Activated effector memory CD4-positive, alpha-beta T cell treated with anti-CD3 and anti-CD28 coated beads, Interleukin-2, amount 50 U/mL, for 16 hours (primary cell): ENCODE results near the gene RIC8B.

Experiments
- DNase-seq: peaks from one replicate; pipeline ENCODE4 v3.0.0-alpha.2; 2020

RIC8B gene

DNA sequence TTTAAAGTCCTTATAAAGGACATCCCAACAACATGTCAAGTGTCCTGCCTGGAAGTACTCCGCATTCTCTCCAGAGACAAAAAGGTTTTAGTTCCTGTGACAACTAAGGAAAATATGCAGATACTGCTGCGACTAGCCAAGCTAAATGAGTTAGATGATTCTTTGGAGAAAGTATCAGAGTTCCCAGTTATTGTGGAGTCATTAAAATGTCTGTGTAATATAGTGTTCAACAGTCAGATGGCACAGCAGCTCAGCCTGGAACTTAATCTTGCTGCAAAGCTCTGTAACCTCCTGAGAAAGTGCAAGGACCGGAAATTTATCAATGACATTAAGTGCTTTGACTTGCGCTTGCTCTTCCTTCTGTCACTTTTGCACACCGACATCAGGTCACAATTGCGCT, 40.2 kb downstream of the RIC8B start:
- DNase-seq, result no peak

DNA sequence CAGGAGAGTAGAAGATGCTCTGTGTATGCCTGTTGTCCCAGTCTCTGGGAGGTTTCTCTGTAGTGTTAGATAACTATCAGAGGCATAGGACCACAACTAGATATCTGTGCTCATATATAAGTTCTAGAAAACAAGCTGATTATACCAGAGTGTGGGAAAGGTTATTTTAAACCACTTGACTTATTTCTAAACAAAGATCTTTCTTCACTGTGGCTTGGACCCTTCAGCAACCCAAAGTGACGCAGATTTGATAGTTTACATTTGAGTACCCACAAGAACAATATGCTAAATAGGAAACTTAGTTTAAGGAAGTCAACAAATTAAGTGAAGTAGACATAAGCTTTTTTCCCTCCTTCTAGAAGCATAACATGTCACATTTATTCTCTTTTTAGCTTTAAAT, 41.3 kb downstream of the RIC8B start:
- DNase-seq, result no peak

DNA sequence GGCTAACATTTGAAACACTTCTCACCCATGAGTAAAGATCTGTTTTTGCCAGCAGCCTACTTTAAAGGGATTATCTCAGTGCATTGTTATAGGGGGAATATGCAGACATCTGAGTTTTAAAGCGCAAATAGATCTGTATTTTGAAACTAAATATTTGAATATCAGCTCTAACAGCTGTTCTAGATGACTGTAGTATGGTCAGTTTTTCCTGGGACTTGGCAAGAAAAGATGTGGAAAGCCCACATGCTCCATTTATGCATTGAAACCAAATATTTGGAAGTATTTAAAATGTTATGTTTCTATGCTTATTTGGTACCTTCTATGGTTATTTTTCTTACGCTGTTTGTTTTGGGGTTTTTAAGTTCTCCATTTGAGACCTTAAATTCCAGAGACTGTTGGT, 41.7 kb downstream of the RIC8B start:
- no peak for DNase-seq

DNA sequence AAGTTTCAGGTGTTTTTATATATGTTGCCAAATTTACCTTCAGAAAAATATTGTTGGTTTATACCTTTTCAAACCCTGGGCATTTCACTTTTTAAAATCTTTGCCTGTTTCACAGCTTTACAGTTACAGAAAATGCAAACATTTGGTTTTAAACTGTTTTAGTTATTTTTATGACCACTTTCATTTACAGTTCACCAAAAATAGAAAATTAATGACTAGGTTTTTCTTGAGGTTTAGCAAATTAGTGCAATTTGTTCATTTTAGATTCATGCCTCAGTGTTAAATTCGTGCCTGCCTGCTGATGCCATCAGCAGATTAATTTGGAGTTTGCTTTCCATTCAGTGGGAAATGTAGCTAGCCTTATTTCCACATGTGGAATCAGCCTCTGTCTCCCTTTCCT, 45.5 kb downstream of the RIC8B start:
- DNase-seq, result no peak

DNA sequence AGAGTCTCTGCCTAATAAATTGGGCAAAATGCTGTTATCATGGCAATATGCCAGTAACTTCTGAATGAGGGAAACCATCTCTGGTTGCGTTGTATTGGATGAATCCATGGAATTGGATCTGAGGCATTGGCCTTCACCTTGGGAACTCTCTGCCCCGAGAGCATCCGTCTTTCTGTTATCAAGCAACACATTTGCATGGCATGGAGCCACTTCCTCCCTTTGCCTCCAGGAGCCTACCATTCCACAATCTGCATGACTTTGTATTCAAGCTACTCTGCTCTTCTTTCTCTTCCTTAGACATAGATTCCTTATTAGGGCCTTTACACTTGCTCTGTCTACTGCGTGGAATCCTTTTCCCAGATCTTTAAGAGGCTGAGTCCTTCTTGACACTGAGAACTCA, 57.2 kb downstream of the RIC8B start:
- no peak for DNase-seq

DNA sequence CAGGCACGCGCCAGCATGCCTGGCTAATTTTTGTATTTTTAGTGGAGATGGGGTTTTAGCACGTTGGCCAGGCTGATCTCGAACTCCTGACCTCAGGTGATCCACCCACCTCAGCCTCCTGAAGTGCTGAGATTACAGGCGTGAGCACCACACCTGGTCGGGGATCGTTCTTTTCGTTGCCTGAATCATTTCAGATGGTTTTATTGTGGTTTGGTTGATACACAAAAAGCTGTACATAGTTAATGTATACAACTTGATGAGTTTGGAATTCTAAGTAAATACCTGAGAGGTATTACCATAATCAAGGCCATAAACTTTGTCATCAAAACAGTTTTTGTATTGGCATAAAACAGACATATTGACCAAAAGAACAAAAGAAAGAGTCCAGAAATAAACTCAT, 63.3 kb downstream of the RIC8B start:
- DNase-seq, result no peak

DNA sequence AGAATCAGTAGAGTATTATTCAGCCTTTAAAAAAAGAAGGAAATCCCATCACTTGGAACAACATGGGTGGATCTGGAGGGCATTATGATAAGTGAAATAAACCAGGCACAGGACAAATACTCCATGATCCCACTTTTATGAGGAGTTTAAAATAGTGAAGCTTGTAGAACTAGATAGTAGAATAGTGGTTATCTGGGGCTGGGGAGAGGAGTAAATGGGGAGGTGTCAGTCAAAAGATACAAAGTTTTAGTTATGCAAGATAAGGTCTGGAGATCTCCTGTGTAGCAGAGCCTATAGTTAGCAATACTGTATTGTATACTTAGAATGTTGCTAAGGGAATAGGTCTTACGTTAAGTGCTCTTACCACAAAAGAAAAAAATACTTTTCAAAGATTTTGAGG, 64.9 kb downstream of the RIC8B start:
- no peak for DNase-seq

DNA sequence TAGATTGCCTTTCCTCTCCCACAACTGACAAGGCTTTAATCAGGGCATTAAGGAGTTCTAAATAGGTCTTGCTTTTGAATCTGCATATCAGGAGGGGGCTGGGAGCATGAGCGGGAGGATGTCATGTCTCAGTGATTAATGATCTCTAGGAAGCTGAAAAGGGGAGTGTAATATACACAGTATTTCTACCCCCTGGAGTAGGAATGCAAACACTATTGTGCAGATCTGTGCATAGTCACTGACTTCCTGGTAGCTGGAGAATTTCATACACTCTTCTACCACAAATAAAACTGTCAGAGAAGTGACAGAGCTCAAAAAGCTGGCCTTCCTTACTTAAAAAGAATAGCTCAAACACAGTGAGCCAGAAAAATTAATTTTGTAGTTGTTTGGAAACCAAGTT, 65.8 kb downstream of the RIC8B start:
- DNase-seq, result no peak

DNA sequence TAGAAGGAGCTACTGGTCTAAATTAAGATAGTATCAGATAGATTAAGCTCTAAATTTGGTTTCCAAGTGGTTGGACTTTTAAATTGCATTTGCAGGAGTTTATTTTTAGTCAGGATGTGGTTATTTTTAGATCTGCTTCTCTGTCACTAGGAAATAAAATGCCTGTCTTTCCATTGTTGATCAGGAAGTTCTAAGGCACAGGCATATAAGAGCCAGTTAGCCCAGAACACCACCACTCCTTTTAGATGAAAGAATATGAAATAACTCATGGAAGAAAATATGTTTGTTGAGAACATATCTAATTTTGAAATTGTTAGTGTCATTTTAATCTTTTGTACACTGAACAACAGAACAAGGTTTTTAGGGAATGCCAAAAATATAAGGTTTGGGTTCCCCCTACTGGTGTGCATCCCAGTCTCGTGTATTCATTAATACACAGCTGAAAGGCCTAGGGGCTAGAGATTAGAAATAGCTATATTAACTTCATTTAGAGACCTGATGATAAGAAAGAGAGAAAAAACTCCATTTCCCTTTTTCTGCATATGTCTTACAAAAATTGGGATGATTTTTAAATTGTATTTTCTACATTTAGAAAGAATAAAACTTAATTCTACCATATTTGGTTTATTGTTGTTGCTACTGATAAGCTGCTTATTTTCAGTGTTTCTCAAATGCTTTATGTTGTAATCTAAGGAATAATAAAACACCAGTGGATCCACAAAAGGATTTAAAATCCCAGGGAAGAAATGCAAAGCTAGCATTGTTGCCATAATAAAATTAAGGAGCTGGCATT, 67.2 kb downstream of the RIC8B start:
- DNase-seq, result peak; percentile 66

DNA sequence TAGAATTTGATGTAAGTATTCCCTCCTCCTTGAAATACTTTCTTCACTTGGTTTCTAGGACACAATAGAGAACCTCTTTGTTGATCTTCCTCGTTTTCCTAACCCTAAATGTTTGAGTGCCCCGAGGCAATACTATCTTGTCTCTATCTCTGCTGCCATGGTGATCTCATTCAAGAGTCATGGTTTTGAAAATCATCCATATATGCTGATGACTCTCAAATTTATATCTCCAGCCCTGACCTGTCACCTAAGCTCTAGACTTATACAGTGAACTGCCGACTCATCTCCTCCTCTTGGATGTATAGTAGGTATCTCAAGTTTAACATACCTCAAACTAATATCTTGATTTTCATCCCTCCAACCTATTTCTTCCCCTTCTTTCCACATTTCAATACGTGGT, 71.4 kb downstream of the RIC8B start:
- DNase-seq, result no peak

DNA sequence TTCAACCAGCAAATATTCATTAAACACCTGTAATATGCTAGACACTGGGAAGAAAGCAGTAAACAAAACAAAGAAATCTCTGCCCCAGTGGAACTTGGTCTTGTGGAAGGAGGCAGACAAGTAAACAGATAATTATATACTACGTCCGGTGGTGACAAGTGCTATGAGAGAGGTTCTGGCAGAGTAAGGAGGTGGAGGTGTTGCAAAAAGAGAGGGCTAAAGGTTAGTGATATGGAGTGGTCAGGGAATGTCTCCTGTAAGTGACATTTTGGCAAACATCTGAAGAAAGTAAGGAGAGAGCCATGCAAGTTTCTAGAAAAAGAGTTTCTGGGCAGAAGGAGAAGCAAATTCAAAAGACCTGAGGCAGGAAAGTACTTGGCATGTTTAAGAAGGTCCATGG, 73.4 kb downstream of the RIC8B start:
- no peak for DNase-seq

DNA sequence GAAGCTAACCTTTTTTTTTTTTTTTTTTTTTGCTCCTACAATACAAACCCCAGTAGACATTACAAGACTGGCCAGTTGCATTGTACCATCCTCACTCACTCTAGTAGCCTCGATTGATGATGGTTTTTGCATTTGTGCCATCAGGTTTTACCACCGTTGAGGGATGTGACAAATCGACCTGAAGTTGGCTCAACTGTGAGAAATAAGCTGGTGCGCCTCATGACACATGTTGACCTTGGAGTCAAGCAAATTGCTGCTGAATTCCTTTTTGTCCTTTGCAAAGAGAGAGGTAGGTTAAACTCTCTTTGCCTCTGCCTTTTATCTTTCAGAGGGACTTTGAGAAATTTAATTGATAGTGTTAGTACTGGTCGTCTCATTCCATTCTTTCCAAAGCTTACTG, 76.8 kb downstream of the RIC8B start:
- DNase-seq, result no peak

DNA sequence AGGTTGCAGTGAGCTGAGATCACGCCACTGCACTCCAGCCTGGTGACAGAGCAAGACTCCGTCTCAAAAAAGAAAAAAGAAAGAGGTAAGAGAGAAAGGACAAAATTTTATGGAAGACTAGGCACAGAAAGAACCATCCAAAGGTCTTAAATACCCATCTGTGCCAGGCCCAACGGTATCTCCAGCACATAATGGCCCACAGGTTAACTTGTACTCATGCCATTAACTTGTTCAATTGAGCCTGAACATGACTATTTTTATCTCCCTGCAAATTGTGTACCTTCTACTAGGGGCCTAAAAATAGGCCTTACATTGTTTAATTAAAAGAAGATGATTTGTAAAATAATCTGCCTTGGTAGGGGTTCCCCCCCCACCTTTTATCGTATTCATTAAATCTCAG, 80.2 kb downstream of the RIC8B start:
- no peak for DNase-seq

DNA sequence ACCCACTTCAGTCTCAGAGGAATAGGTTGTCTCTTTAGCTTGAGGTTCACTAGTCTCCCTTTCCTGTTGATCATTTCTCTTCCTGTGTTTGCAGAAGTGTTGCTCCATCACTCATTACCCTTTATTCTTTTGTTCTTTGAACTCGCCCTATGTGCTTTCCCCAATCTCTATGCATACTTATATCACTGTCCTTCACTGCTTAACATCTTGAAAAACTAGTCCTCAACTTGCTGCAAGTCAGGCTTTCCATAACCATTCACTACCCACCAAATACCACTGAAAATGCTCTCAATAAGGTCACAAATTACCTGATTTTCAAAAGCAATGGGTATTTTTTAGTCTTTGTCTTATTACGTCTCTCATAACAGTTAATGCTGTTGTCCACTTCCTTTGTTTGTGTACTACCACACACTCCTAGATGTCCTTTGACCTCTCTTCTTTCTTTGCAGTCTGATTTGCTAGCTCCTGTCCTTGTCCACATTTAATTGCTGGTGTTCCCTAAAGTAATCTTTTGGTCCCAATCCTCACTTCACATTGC, 80.8 kb downstream of the RIC8B start:
- no peak for DNase-seq

DNA sequence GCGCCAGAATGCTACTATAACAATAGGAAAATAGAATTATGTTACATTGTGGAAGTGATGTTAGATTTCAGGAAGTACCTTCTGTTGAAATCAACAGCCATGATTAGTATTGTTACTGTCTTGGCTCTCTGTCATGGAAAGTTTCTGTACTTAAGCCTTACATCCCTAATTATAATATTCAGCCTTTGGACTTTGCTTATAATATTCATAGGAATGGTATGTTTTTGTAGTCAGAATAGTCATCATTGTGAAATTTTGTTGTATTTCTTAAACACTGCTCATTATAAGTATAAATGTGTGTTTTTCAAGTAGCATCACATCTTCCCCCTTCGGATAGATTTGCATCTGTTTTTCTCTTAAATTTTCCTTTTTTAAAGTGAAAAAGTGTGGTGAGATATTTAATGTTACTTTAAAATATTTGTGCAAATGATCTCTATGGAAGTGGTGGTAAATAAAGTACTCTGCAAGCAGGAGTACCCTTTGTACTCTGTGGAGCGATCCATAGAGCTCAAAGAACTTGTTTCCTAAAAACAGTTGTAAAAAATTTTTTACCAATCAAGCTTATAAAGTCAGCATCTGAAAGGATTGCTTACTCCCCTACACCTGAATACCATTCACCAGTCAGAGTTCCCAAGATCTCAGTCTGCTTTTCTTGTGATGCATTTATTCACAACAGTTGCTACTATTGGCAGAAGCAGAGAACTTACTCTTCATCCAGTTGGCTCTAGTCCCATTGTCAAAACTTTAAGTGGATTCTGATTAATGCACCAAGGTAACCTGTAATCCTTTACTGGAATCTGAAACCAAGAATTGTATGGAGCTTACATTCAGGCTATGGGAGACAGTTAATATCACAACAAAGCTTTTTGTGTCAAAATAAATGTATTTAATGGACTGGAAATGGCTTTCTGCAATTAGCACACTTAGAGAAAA, 87.8 kb downstream of the RIC8B start:
- no peak for DNase-seq

DNA sequence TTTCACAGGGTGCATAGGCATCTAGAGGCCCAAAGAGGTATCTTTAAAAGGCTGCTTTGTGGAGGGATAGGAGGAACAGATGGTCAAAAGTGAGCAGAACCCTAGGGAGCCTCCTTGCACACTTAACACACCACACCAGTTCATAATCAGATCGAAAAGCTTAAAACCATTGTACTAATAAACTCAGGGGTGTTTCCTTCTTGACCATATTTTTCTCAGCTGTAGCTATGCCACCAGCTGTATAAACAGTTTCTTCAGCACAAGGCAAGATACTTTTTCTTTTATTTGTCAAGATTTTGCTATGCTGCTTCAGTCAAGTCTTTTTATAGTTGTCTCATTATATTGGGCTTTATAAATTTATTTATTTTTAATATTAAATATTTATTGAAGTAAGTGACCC, 88.7 kb downstream of the RIC8B start:
- DNase-seq, result no peak

DNA sequence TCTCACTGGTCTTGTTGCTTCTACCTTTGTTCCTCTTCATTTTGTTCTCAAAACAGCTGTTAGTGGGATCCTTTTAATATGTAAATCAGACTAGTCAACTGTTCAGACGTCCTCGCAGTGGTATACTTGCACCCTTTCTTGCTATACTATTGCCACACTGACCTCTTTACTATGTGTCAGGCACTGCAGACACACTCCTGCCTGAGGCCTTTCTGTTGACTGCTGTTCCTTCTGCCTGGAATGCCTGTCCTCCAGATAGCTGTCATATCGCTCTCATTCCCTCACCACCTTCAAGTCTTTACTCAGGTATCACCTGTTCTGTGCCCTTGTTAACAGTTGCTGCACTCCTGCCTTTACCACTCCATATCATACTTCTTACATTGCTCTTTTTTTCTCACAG, 91.2 kb downstream of the RIC8B start:
- DNase-seq, result no peak

DNA sequence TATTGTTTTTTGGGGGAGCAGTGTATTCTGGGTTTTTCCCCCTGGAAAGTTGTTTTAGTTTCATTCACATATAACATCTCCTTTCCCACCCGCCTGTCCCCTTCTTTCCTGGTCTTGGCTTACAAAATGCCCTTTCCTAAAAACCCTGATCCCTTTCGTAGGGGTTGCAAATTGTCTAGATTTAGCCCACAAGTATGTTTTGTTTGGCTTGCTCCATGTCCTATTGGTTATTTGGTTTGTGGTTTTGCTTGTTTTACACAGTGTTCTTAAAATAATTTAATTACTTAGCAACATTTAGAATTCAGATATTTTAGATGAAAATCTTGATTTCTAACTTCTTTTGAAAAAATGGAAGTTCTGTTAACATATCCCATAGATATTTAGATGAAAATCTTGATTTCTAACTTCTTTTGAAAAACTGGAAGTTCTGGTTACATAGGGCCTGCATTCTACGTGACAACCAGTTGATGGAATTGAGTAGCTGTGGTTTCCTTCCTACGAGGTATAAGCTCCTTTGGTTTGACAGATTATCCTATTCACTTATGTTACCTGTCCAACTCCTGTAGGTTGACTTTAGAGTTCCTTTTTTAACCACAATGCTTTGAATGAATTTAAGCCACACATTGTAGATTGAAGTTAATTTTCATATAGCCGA, 92.1 kb downstream of the RIC8B start:
- no peak for DNase-seq

DNA sequence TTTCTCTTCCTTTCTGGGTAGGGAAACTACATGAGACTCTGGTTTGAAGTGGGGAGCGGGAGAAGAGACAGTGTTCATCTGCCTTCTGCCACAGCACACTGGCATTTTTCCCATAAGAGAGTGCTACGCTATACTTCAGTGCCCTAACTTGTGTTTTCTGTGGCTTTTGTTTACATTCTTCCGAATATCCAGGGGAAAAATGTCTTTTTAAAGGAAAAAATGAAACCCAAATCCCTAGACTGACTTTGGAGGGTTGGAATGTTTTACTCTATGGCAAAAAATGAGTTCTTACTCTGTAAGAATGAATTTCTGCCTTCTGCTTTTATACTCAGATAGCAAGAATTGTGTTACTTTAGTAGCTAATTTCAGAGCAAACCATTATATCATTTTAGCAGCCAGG, 93.2 kb downstream of the RIC8B start:
- no peak for DNase-seq

DNA sequence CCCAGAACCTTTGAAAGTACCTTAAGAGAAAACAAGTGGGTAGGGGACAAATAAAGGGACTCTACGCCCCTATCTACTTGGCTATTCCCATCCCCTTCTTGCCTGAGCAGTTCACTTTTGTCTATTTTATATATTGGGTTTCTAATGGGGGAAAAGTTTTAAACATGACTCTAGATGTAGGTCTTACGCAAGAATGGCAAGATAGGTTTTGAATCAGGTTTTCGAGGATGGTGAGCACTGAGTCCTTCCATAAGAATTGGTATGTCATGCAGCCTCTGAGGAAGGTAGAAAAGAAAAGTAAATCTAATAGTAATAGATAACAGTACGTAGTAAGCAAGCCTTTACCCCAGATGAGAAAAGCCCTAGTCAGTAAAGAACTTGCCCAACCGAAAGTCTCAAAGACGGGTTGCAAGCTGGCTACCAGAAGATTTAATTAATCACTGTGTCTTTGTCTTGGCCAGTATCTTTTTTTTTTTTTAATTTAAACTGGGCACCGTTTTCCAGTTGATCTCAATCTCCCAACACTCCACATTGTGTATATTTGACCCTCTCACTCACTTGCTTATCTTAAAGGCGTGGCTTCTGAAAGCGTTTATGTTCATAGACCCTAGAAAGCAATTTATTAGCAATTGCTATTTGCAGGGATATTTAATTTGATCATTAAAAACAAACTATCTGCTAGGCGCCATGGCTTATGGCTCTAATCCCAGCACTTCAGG, 94.7 kb downstream of the RIC8B start:
- no peak for DNase-seq

DNA sequence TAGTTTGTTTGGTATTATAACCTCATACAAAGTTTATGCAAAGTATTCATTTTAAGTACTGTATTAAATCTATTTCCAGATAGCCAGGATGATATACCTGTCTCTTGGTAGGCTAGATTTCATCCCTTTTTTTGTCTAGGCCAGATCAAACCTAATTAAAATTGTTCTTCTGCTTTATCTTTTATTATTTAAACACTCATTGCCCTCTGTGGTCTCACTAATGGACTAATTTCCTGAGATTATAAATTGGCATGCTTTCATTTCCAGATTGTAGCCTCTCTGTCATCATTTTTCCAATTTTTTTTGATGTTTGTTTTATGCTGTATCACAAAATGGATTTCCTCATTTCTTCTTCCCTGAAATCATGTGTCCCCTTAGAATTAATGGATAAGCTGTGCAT, 95.6 kb downstream of the RIC8B start:
- no peak for DNase-seq

DNA sequence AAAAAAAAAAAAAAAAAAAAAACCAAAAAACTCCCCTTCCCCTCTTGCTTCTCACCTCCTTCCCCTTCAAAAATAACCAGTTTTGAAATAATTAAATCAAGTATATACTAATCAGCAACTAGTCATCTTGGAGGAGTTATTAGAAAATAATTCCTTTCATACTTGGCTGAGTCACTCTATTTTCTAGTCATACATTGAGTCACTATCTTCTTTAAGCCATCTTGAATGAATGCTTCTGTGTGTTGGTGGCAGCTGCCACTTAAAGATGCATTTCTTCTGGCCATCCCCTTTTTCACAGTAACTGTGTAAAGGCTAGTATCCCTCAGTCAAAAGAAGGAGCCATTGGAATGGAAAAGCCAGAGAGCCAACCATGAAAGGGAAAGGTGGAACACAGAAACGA, 97.0 kb downstream of the RIC8B start:
- no peak for DNase-seq

DNA sequence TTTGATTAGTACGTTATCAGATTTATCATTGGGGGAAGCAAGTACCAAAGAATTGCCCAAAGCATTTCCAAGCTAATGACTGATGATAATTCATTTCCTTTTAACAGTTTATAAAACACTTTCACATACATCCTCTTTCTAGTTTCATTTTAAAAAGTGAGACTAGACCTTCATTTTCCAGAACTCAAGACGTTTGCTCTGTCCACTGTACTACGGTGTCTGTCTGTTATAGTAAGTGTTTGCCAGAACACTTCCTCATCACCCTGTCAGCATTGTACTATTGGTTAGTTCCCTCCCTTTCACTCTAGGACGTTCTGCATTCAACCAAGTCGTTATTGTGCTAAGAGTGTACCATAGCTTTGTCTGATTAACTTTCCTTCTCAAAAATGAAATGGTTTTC, 99.5 kb downstream of the RIC8B start:
- DNase-seq, result no peak
